ENCODE results near the gene CERK. TPM values are rescaled to one million over a fixed set of nuclear protein-coding genes. Genes with fewer than 3 reads are reported as not detected.

CERK gene
- total and polyA plus RNA-seq, 2 of the 13 experiments (the other 11 are each of a cell fraction or from before 2014, with no cell fraction given), result 40.3 to 41.9 TPM

DNA sequence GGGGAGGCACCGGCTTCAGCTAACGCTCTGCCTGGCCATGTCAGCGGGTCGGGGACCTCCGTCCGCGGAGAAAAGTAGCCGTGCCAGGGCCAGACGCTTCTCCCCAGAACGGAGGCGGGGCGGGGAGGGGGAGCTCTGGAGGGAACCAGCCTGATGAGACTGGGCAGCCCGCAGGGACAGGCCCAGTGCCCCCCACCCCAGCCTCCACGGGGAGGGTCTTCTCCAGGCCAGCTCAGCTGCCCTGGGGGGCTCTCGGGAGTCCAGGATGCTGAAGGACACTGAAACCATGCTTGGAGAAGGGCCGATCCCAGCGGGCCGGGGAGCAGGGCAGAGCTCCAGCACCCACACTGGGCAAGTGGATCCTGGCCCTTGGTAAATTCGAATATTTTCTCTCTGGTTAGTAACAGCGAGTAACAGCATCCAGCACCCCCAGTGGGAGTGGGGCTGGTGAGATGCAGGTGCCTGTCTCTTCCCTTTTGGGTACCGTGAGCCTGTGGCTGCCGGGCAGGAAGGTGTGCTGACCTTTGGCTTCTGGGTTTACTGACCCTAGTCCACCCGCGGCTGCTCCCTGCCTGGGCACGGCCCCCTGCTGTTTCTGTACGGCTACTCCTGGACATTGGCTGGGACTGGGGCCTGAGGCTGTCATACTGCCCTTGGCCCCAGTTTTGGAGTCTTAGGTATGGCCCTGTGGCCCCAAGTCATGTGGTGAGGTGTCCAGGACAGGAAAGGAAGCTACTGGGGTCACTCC is 82.0 kb downstream of the CERK start (continued):
- TF ChIP-seq, protein P1, sequence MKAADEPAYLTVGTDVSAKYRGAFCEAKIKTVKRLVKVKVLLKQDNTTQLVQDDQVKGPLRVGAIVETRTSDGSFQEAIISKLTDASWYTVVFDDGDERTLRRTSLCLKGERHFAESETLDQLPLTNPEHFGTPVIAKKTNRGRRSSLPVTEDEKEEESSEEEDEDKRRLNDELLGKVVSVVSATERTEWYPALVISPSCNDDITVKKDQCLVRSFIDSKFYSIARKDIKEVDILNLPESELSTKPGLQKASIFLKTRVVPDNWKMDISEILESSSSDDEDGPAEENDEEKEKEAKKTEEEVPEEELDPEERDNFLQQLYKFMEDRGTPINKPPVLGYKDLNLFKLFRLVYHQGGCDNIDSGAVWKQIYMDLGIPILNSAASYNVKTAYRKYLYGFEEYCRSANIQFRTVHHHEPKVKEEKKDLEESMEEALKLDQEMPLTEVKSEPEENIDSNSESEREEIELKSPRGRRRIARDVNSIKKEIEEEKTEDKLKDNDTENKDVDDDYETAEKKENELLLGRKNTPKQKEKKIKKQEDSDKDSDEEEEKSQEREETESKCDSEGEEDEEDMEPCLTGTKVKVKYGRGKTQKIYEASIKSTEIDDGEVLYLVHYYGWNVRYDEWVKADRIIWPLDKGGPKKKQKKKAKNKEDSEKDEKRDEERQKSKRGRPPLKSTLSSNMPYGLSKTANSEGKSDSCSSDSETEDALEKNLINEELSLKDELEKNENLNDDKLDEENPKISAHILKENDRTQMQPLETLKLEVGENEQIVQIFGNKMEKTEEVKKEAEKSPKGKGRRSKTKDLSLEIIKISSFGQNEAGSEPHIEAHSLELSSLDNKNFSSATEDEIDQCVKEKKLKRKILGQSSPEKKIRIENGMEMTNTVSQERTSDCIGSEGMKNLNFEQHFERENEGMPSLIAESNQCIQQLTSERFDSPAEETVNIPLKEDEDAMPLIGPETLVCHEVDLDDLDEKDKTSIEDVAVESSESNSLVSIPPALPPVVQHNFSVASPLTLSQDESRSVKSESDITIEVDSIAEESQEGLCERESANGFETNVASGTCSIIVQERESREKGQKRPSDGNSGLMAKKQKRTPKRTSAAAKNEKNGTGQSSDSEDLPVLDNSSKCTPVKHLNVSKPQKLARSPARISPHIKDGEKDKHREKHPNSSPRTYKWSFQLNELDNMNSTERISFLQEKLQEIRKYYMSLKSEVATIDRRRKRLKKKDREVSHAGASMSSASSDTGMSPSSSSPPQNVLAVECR (CRISPR knock-in tag; IDR thresholded peaks at IDR 0.05; ENCODE audit: borderline replicate concordance), result no peak
- peak; percentile 84 for TF ChIP-seq NR2F1 (CRISPR knock-in tag; IDR thresholded peaks at IDR 0.05)
- TF ChIP-seq SAFB2 (CRISPR knock-in tag; IDR thresholded peaks at IDR 0.05; ENCODE audit: borderline replicate concordance, low read depth), result no peak

DNA sequence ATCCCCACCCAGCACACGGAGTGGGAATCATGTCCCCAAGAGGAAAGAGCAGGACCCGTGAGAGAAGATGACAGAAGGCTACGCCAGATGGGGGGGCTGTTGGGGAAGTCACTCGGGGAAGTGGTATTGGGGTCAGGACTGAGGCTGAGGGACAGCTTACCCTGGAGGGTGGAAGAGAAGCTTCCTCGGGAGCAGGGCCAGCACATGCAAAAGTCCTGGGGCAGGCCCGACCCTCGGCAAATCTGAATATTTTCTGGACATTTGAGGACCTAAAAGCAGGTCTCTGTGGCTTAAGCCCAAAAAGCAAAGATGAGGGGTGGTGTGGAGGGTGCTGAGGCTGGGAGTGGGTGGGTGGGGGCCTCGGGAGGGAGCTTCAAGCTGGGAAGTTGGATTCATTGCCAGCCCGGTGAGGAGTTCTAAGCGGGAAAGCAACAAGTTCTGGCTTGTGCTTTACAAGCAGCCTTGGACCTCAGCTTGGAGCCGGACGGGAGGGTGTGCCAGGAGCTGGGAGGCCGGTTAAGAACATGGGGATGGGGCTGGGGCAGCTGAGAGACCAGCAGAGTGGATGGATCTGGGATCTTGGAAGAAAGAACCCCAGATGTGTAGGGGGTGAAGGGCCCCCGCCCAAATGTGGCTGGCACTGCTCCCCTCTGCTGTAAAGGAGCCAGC is 83.0 kb downstream of the CERK start:
- intact Hi-C loops (cut with micrococcal nuclease; ENCODE audit: unreplicated experiment), result loop anchor here (5.0 kb wide), 1 partner anchor 78 kb away; no protein-coding TSS in a partner anchor
- H3K9ac ChIP-seq (ENCODE audit: insufficient read depth, low read depth, low read length), result no peak overlapping the region
- no peak for FAIRE-seq

More for the DNA sequence above, 83.0 kb downstream of the CERK start:
- Histone ChIP-seq H4K20me1 (ENCODE audit: insufficient read depth, low read length) (no peaks in the 10 kb centered on the region; the same call in 1 of the 2 replicates), H3K4me2 (ENCODE audit: low read depth, low read length) (no peak overlapping the region), H2AFZ (ENCODE audit: low read length) (no peak overlapping the region), H3K79me2 (ENCODE audit: insufficient read depth, low read length) (no peaks in the 10 kb centered on the region), H3K36me3 (replicated peaks in 1 of 2; ENCODE audit: control insufficient read depth in 1 of 2, insufficient read depth in 2 of 2, low read length in 2 of 2) (no peaks in the 10 kb centered on the region; a peak in 1 of 5 replicates), H3K4me3 (replicated peaks in 1 of 3; ENCODE audit: insufficient read depth in 1 of 3, low read depth in 2 of 3, low read length in 3 of 3) (no peak overlapping the region), H3K9me3 (ENCODE audit: low read length) (no peaks in the 10 kb centered on the region), H3K4me1 (ENCODE audit: insufficient read depth, low read length) (peaks cover 60% of the 10 kb centered on the region), H3K27me3 (ENCODE audit: control insufficient read depth in 1 of 2, insufficient read depth in 2 of 2, low read length in 2 of 2) (no peaks in the 10 kb centered on the region; a peak in 1 of 5 replicates), H3K27ac (ENCODE audit: extremely low read length, insufficient read depth, low read length) (no peak overlapping the region)
- BruUV-seq (replicated peaks), result no TSS peak
- POLR2A ChIA-PET, result interaction anchor here (1.3 kb wide), 1 partner anchor 84 kb away, joined by 3 read pairs; no protein-coding TSS in a partner anchor
- no peak for ATAC-seq
- TF ChIP-seq IRX3 (CRISPR knock-in tag; IDR thresholded peaks at IDR 0.05; ENCODE audit: borderline replicate concordance, low read depth) (no peak), PHF21A (CRISPR knock-in tag; IDR thresholded peaks at IDR 0.05) (no peak), MEIS1 (CRISPR knock-in tag; IDR thresholded peaks at IDR 0.05; ENCODE audit: borderline replicate concordance) (no peak), NR2F6 (IDR thresholded peaks at IDR 0.05) (no peak), NR2F6 (CRISPR knock-in tag; IDR thresholded peaks at IDR 0.05) (no peak), ZIK1 (CRISPR knock-in tag; IDR thresholded peaks at IDR 0.05; ENCODE audit: borderline replicate concordance, low read depth) (no peak), ZNF629 (CRISPR knock-in tag; conservative IDR thresholded peaks at IDR 0.05) (no peak), TAF1 (CRISPR knock-in tag; IDR thresholded peaks at IDR 0.05) (no peak), NR1H2 (CRISPR knock-in tag; IDR thresholded peaks at IDR 0.05; ENCODE audit: borderline replicate concordance, low read depth) (no peak), FOXA3 (CRISPR knock-in tag; IDR thresholded peaks at IDR 0.05) (no peak)
- TF ChIP-seq, protein P2, sequence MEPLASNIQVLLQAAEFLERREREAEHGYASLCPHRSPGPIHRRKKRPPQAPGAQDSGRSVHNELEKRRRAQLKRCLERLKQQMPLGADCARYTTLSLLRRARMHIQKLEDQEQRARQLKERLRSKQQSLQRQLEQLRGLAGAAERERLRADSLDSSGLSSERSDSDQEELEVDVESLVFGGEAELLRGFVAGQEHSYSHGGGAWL (CRISPR knock-in tag; IDR thresholded peaks at IDR 0.05), result no peak
- TF ChIP-seq, protein P3, sequence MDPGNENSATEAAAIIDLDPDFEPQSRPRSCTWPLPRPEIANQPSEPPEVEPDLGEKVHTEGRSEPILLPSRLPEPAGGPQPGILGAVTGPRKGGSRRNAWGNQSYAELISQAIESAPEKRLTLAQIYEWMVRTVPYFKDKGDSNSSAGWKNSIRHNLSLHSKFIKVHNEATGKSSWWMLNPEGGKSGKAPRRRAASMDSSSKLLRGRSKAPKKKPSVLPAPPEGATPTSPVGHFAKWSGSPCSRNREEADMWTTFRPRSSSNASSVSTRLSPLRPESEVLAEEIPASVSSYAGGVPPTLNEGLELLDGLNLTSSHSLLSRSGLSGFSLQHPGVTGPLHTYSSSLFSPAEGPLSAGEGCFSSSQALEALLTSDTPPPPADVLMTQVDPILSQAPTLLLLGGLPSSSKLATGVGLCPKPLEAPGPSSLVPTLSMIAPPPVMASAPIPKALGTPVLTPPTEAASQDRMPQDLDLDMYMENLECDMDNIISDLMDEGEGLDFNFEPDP (CRISPR knock-in tag; conservative IDR thresholded peaks at IDR 0.05), result no peak
- in situ Hi-C loops (cut with HindIII; ENCODE audit: extremely low pct_ligation_motif_present, low pct_unique_long_range_greater_than_20kb), result loop anchor here (25.0 kb wide), 1 partner anchor 93 kb away; no protein-coding TSS in a partner anchor
- DNase-seq (ENCODE audit: low spot score), result no peak
- WGBS (ENCODE audit: low lambda C conversion rate), result 94% methylated on average over 14 of the region's 14 CpGs
- CTCF ChIA-PET (ENCODE audit: low intra/inter-chr PET ratio, low total read pairs), result interaction anchor here (1.9 kb wide), 1 partner anchor 92 kb away, joined by 13 read pairs; no protein-coding TSS in a partner anchor

Measured in HepG2 (cell line).